ENCODE results near the gene SHC2. TPM values are rescaled to one million over a fixed set of nuclear protein-coding genes. Genes with fewer than 3 reads are reported as not detected.
A peak's percentile ranks its signal among the peaks of the same experiment; 100 is the strongest.

The SHC2 gene
- total and polyA plus RNA-seq, 9 of the 15 experiments (the other 6 are each of a cell fraction or from before 2014, with no cell fraction given), result 0.14 to 0.36 (median 0.17) TPM; not detected in 5

- no peak for TF ChIP-seq CHD7 (IDR thresholded peaks at IDR 0.05; ENCODE audit: low read depth, low read length)
- TF ChIP-seq EP300 (IDR thresholded peaks at IDR 0.05; ENCODE audit: low read length), result no peak
- no peak for TF ChIP-seq RFX1 (IDR thresholded peaks at IDR 0.05)
- TF ChIP-seq ZBED1 (IDR thresholded peaks at IDR 0.05), result no peak
- no peak for TF ChIP-seq ZNF140 (CRISPR knock-in tag; IDR thresholded peaks at IDR 0.05)
- TF ChIP-seq ZC3H8 (IDR thresholded peaks at IDR 0.05), result 0 out of 2 replicates have a peak, but pooled peaks have one; percentile 34
- no peak for TF ChIP-seq PHTF2 (CRISPR knock-in tag; IDR thresholded peaks at IDR 0.05)
- TF ChIP-seq ELK1 (CRISPR knock-in tag; IDR thresholded peaks at IDR 0.05), result no peak
- TF ChIP-seq POU5F1 (IDR thresholded peaks at IDR 0.05; ENCODE audit: borderline replicate concordance, low read depth, low read length, partially characterized antibody), result no peak
- TF ChIP-seq TFE3 (CRISPR knock-in tag; IDR thresholded peaks at IDR 0.05), result no peak
- TF ChIP-seq BRF2 (IDR thresholded peaks at IDR 0.05; ENCODE audit: borderline replicate concordance, insufficient read depth, insufficient read length), result no peak
These were observed 34.7 kb upstream of the SHC2 start (continued) for GRCh38 chr19:495402-496111.

All from K562 (cell line).